Measurements from ENCODE around the gene MSMP.

DNA sequence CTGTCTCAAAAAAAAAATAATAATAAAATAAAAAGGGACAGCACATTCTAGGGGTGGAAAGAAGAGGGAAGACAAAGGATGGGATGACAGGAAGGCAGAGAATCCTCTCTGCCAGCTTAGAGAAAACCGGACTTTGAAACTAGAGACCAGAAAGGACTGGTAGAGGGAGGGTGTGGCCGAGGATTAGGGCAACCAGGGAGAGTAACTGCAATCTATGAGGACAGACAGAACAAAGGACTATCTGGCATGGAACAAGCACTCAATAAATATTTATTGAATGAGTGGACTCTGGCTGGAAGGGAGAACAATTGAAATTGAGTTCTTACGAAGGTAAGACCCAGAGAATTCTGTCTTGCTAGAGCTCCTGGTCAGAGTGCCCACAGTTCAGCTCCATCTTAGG is 7.5 kb downstream of the MSMP start:
- TF ChIP-seq STAT1 (IDR thresholded peaks at IDR 0.05; ENCODE audit: unreplicated experiment) (no peak), CREB1 (CRISPR knock-in tag; IDR thresholded peaks at IDR 0.05; ENCODE audit: low read depth) (no peak), POLR2AphosphoS5 (IDR thresholded peaks at IDR 0.05; ENCODE audit: low read depth) (no peak), ZNF331 (CRISPR knock-in tag; IDR thresholded peaks at IDR 0.05; ENCODE audit: low read depth) (no peak), ZNF114 (CRISPR knock-in tag; IDR thresholded peaks at IDR 0.05) (no peak), EZH2 (IDR thresholded peaks at IDR 0.05; ENCODE audit: low read depth, unreplicated experiment) (no peak), EZH2phosphoT487 (IDR thresholded peaks at IDR 0.05; ENCODE audit: unreplicated experiment) (no peak), JUNB (IDR thresholded peaks at IDR 0.05; ENCODE audit: unreplicated experiment) (no peak), NANOG (IDR thresholded peaks at IDR 0.05; ENCODE audit: borderline replicate concordance) (no peak)
- TF ChIP-seq, protein P1, sequence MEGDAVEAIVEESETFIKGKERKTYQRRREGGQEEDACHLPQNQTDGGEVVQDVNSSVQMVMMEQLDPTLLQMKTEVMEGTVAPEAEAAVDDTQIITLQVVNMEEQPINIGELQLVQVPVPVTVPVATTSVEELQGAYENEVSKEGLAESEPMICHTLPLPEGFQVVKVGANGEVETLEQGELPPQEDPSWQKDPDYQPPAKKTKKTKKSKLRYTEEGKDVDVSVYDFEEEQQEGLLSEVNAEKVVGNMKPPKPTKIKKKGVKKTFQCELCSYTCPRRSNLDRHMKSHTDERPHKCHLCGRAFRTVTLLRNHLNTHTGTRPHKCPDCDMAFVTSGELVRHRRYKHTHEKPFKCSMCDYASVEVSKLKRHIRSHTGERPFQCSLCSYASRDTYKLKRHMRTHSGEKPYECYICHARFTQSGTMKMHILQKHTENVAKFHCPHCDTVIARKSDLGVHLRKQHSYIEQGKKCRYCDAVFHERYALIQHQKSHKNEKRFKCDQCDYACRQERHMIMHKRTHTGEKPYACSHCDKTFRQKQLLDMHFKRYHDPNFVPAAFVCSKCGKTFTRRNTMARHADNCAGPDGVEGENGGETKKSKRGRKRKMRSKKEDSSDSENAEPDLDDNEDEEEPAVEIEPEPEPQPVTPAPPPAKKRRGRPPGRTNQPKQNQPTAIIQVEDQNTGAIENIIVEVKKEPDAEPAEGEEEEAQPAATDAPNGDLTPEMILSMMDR (conservative IDR thresholded peaks at IDR 0.05; ENCODE audit: low read depth in 2 of 2): no peak
- TF ChIP-seq, protein P2, sequence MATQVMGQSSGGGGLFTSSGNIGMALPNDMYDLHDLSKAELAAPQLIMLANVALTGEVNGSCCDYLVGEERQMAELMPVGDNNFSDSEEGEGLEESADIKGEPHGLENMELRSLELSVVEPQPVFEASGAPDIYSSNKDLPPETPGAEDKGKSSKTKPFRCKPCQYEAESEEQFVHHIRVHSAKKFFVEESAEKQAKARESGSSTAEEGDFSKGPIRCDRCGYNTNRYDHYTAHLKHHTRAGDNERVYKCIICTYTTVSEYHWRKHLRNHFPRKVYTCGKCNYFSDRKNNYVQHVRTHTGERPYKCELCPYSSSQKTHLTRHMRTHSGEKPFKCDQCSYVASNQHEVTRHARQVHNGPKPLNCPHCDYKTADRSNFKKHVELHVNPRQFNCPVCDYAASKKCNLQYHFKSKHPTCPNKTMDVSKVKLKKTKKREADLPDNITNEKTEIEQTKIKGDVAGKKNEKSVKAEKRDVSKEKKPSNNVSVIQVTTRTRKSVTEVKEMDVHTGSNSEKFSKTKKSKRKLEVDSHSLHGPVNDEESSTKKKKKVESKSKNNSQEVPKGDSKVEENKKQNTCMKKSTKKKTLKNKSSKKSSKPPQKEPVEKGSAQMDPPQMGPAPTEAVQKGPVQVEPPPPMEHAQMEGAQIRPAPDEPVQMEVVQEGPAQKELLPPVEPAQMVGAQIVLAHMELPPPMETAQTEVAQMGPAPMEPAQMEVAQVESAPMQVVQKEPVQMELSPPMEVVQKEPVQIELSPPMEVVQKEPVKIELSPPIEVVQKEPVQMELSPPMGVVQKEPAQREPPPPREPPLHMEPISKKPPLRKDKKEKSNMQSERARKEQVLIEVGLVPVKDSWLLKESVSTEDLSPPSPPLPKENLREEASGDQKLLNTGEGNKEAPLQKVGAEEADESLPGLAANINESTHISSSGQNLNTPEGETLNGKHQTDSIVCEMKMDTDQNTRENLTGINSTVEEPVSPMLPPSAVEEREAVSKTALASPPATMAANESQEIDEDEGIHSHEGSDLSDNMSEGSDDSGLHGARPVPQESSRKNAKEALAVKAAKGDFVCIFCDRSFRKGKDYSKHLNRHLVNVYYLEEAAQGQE (IDR thresholded peaks at IDR 0.05; ENCODE audit: unreplicated experiment): no peak
- TF ChIP-seq, protein P3, sequence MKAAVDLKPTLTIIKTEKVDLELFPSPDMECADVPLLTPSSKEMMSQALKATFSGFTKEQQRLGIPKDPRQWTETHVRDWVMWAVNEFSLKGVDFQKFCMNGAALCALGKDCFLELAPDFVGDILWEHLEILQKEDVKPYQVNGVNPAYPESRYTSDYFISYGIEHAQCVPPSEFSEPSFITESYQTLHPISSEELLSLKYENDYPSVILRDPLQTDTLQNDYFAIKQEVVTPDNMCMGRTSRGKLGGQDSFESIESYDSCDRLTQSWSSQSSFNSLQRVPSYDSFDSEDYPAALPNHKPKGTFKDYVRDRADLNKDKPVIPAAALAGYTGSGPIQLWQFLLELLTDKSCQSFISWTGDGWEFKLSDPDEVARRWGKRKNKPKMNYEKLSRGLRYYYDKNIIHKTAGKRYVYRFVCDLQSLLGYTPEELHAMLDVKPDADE (IDR thresholded peaks at IDR 0.05): no peak
- TF ChIP-seq, protein P4, sequence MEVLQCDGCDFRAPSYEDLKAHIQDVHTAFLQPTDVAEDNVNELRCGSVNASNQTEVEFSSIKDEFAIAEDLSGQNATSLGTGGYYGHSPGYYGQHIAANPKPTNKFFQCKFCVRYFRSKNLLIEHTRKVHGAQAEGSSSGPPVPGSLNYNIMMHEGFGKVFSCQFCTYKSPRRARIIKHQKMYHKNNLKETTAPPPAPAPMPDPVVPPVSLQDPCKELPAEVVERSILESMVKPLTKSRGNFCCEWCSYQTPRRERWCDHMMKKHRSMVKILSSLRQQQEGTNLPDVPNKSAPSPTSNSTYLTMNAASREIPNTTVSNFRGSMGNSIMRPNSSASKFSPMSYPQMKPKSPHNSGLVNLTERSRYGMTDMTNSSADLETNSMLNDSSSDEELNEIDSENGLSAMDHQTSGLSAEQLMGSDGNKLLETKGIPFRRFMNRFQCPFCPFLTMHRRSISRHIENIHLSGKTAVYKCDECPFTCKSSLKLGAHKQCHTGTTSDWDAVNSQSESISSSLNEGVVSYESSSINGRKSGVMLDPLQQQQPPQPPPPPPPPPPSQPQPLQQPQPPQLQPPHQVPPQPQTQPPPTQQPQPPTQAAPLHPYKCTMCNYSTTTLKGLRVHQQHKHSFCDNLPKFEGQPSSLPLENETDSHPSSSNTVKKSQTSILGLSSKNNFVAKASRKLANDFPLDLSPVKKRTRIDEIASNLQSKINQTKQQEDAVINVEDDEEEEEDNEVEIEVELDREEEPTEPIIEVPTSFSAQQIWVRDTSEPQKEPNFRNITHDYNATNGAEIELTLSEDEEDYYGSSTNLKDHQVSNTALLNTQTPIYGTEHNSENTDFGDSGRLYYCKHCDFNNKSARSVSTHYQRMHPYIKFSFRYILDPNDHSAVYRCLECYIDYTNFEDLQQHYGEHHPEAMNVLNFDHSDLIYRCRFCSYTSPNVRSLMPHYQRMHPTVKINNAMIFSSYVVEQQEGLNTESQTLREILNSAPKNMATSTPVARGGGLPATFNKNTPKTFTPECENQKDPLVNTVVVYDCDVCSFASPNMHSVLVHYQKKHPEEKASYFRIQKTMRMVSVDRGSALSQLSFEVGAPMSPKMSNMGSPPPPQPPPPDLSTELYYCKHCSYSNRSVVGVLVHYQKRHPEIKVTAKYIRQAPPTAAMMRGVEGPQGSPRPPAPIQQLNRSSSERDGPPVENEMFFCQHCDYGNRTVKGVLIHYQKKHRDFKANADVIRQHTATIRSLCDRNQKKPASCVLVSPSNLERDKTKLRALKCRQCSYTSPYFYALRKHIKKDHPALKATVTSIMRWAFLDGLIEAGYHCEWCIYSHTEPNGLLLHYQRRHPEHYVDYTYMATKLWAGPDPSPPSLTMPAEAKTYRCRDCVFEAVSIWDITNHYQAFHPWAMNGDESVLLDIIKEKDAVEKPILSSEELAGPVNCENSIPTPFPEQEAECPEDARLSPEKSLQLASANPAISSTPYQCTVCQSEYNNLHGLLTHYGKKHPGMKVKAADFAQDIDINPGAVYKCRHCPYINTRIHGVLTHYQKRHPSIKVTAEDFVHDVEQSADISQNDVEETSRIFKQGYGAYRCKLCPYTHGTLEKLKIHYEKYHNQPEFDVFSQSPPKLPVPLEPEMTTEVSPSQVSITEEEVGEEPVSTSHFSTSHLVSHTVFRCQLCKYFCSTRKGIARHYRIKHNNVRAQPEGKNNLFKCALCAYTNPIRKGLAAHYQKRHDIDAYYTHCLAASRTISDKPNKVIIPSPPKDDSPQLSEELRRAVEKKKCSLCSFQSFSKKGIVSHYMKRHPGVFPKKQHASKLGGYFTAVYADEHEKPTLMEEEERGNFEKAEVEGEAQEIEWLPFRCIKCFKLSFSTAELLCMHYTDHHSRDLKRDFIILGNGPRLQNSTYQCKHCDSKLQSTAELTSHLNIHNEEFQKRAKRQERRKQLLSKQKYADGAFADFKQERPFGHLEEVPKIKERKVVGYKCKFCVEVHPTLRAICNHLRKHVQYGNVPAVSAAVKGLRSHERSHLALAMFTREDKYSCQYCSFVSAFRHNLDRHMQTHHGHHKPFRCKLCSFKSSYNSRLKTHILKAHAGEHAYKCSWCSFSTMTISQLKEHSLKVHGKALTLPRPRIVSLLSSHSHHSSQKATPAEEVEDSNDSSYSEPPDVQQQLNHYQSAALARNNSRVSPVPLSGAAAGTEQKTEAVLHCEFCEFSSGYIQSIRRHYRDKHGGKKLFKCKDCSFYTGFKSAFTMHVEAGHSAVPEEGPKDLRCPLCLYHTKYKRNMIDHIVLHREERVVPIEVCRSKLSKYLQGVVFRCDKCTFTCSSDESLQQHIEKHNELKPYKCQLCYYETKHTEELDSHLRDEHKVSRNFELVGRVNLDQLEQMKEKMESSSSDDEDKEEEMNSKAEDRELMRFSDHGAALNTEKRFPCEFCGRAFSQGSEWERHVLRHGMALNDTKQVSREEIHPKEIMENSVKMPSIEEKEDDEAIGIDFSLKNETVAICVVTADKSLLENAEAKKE (CRISPR knock-in tag; IDR thresholded peaks at IDR 0.05): no peak

Measured in GM23338 (cell line).